ENCODE data around the gene ZSCAN21. TPM values are rescaled to one million over a fixed set of nuclear protein-coding genes. Genes with fewer than 3 reads are reported as not detected.

ZSCAN21 gene
- total RNA-seq, 1 experiment from 2014 or later, result 24.3 TPM

GRCh38 chr7:100000239-100000638 is 49.3 kb upstream of the ZSCAN21 start:
- Histone ChIP-seq H2AFZ (ENCODE audit: low read length) (no peak overlapping the region), H3K4me1 (ENCODE audit: insufficient read depth, low read length) (no peaks in the 10 kb centered on the region), H4K8ac (replicated peaks; ENCODE audit: insufficient read length, low read depth, low read length) (no peak overlapping the region), H2BK12ac (ENCODE audit: insufficient read length, low read depth, low read length) (no peak overlapping the region), H3K18ac (ENCODE audit: insufficient read length, low read depth, low read length) (no peak overlapping the region), H3K27ac (ENCODE audit: insufficient read length, low read depth, low read length) (no peak overlapping the region), H2AK5ac (ENCODE audit: insufficient read length, low read length) (no peak overlapping the region), H3K9me3 (ENCODE audit: control insufficient read depth, low read depth, low read length) (no peaks in the 10 kb centered on the region), H3K9ac (ENCODE audit: extremely low read depth, insufficient read length, low read length) (no peak overlapping the region), H3K4me2 (ENCODE audit: insufficient read depth, insufficient read length, low read length) (no peak overlapping the region), H2BK20ac (ENCODE audit: low read depth, low read length, poor library complexity, severe bottlenecking) (no peak overlapping the region), H3K4ac (ENCODE audit: low read depth, low read length) (no peak overlapping the region), H3K79me1 (ENCODE audit: insufficient read depth, low read depth, low read length, poor library complexity, severe bottlenecking) (no peaks in the 10 kb centered on the region), H4K91ac (ENCODE audit: insufficient read length, low read depth, low read length) (no peak overlapping the region), H3K56ac (ENCODE audit: insufficient read length, low read depth, low read length) (no peak overlapping the region), H3K23me2 (ENCODE audit: insufficient read length, low read depth, low read length, poor library complexity, severe bottlenecking) (no peaks in the 10 kb centered on the region), H3K23ac (ENCODE audit: insufficient read length, low read depth, low read length) (no peak overlapping the region), H4K20me1 (ENCODE audit: control insufficient read depth, insufficient read depth, insufficient read length) (no peaks in the 10 kb centered on the region), H2BK5ac (ENCODE audit: insufficient read length, low read length) (no peak overlapping the region), H3K79me2 (ENCODE audit: insufficient read depth, low read length) (no peaks in the 10 kb centered on the region), H3K27me3 (ENCODE audit: insufficient read depth, low read length) (no peaks in the 10 kb centered on the region), H4K5ac (ENCODE audit: insufficient read length, low read depth, low read length) (no peak overlapping the region), H2BK120ac (ENCODE audit: low read depth, low read length, poor library complexity, severe bottlenecking) (no peak overlapping the region), H3K14ac (ENCODE audit: insufficient read depth, low read length) (no peak overlapping the region), H2BK15ac (ENCODE audit: low read depth, low read length) (no peak overlapping the region), H3T11ph (ENCODE audit: low read length) (no peak overlapping the region)
- no CpG with 5 or more reads among the region's 13 CpGs for WGBS (ENCODE audit: extremely low coverage, insufficient read length, low lambda C conversion rate)
- H3K27me3 Mint-ChIP-seq (ENCODE audit: low read depth), result no peaks in the 10 kb centered on the region; the same call in 1 of the 2 replicates
- no peak for DNase-seq
- H3K9me3 Mint-ChIP-seq, result no peaks in the 10 kb centered on the region; a peak in 1 of 5 replicates
- H3K27ac Mint-ChIP-seq, result no peak overlapping the region
- H3K4me3 Mint-ChIP-seq, result no peak overlapping the region; a peak in 1 of 5 replicates
- H3K4me1 Mint-ChIP-seq, result peaks cover 5 to 13% of the 10 kb centered on the region in 2 experiments
- TF ChIP-seq CTCF (conservative IDR thresholded peaks at IDR 0.05), result no peak
- no peaks in the 10 kb centered on the region for H3K36me3 Mint-ChIP-seq (ENCODE audit: insufficient read depth in 1 of 3, low read depth in 3 of 3)
